Nephron (organoid): ENCODE results near the gene TBL1X.
"Not testable (repeated sequence)": the region's sequence is repeated elsewhere in the genome, so short reads cannot be mapped to it uniquely, and the experiment has no call there.

ENCODE experiments used
- H3K27ac Mint-ChIP-seq, 3 experiments: 2 replicates each; pipeline ENCODE4 v1.8.0; 2020; ENCODE audit warnings: mixed read lengths in 3 of 3, mild to moderate bottlenecking in 2 of 3, moderate library complexity in 1 of 3
- H3K27me3 Mint-ChIP-seq: 2 replicates; pipeline ENCODE4 v1.8.0; 2021; ENCODE audit warnings: low read depth, mild to moderate bottlenecking, moderate library complexity, mixed read lengths
- H3K36me3 Mint-ChIP-seq: 2 replicates; pipeline ENCODE4 v1.8.0; 2020; ENCODE audit warnings: low read depth, mixed read lengths
- H3K4me1 Mint-ChIP-seq: 2 replicates; pipeline ENCODE4 v1.8.0; 2020; ENCODE audit warnings: mixed read lengths
- H3K4me3 Mint-ChIP-seq, 3 experiments: 2 replicates each; pipeline ENCODE4 v1.8.0; 2020; ENCODE audit warnings: mild to moderate bottlenecking in 3 of 3, mixed read lengths in 3 of 3, moderate library complexity in 2 of 3
- H3K9me3 Mint-ChIP-seq: 2 replicates; pipeline ENCODE4 v1.8.0; 2020; ENCODE audit warnings: mixed read lengths
- CTCF ChIP-seq, 3 experiments: fragments of 200-600 bp; sonication (generic); IDR thresholded peaks; one replicate each; pipeline ENCODE4 v1.5.0; 2021; ENCODE audit warnings: antibody characterized with exemption in 3 of 3; ENCODE audit not compliant: unreplicated experiment in 3 of 3

The TBL1X gene

GRCh38 chrX:9473708-9474107 lies 8.8 kb downstream of the TBL1X start:
- Mint-ChIP-seq H3K36me3 (peaks cover 62% of the 10 kb centered on the region), H3K4me3 (no peak overlapping the region), H3K9me3 (peaks cover 9% of the 10 kb centered on the region), H3K27ac (no peak overlapping the region), H3K4me1 (peaks cover 26% of the 10 kb centered on the region), H3K27me3 (no peaks in the 10 kb centered on the region)
- TF ChIP-seq CTCF (IDR thresholded peaks at IDR 0.05; ENCODE audit: unreplicated experiment in 3 of 3), result no peak

GRCh38 chrX:9475417-9475816 lies 10.6 kb downstream of the TBL1X start:
- H3K27me3 Mint-ChIP-seq, H3K4me3 Mint-ChIP-seq, H3K27ac Mint-ChIP-seq: not testable (repeated sequence)
- H3K36me3 Mint-ChIP-seq, result peaks cover 67% of the 10 kb centered on the region
- H3K9me3 Mint-ChIP-seq, result peaks cover 19% of the 10 kb centered on the region
- peaks cover 21% of the 10 kb centered on the region for H3K4me1 Mint-ChIP-seq

- peaks cover 20% of the 10 kb centered on the region for H3K4me1 Mint-ChIP-seq
- H3K4me3 Mint-ChIP-seq, result no peak overlapping the region
- H3K27ac Mint-ChIP-seq, result peak overlapping the region in 1 of 3 experiments; percentile 55
- H3K36me3 Mint-ChIP-seq, result peaks cover 66% of the 10 kb centered on the region
- H3K27me3 Mint-ChIP-seq, result no peaks in the 10 kb centered on the region
- peaks cover 22% of the 10 kb centered on the region for H3K9me3 Mint-ChIP-seq
- no peak for TF ChIP-seq CTCF (IDR thresholded peaks at IDR 0.05; ENCODE audit: unreplicated experiment in 3 of 3)
Observed at GRCh38 chrX:9475984-9476383, 11.1 kb downstream of the TBL1X start.

- H3K27me3 Mint-ChIP-seq, result no peaks in the 10 kb centered on the region
- H3K4me1 Mint-ChIP-seq, result peaks cover 10% of the 10 kb centered on the region
- no peak overlapping the region for H3K4me3 Mint-ChIP-seq
- peaks cover 23% of the 10 kb centered on the region for H3K9me3 Mint-ChIP-seq
- H3K27ac Mint-ChIP-seq, result peak overlapping the region in 2 of 3 experiments; percentile 48 to 71
- peaks cover 70% of the 10 kb centered on the region for H3K36me3 Mint-ChIP-seq
- TF ChIP-seq CTCF (IDR thresholded peaks at IDR 0.05; ENCODE audit: unreplicated experiment in 3 of 3), result no peak
Observed at GRCh38 chrX:9476810-9477575, 12.1 kb downstream of the TBL1X start.

- no peak for TF ChIP-seq CTCF (IDR thresholded peaks at IDR 0.05; ENCODE audit: unreplicated experiment in 3 of 3)
- Mint-ChIP-seq H3K9me3 (peaks cover 35% of the 10 kb centered on the region), H3K27ac (no peak overlapping the region)
Observed at GRCh38 chrX:9482408-9482807, 17.6 kb downstream of the TBL1X start.

GRCh38 chrX:9482837-9483236 lies 18.0 kb downstream of the TBL1X start:
- no peak for TF ChIP-seq CTCF (IDR thresholded peaks at IDR 0.05; ENCODE audit: unreplicated experiment in 3 of 3)
- no peaks in the 10 kb centered on the region for H3K27me3 Mint-ChIP-seq
- H3K4me3 Mint-ChIP-seq, result no peak overlapping the region
- H3K4me1 Mint-ChIP-seq, result peaks cover 4% of the 10 kb centered on the region
- peaks cover 34% of the 10 kb centered on the region for H3K9me3 Mint-ChIP-seq
- no peak overlapping the region for H3K27ac Mint-ChIP-seq
- H3K36me3 Mint-ChIP-seq, result peaks cover 78% of the 10 kb centered on the region

More at GRCh38 chrX:9482408-9482807, 17.6 kb downstream of the TBL1X start:
- Mint-ChIP-seq H3K27me3 (no peaks in the 10 kb centered on the region), H3K36me3 (peaks cover 78% of the 10 kb centered on the region), H3K4me1 (peaks cover 4% of the 10 kb centered on the region), H3K4me3 (no peak overlapping the region)
